Measurements from ENCODE around the gene OOSP4B. TPM values are rescaled to one million over a fixed set of nuclear protein-coding genes. Genes with fewer than 3 reads are reported as not detected.
A peak's percentile ranks its signal among the peaks of the same experiment; 100 is the strongest.
"Not testable (repeated sequence)": the region's sequence is repeated elsewhere in the genome, so short reads cannot be mapped to it uniquely, and the experiment has no call there.

Gene OOSP4B
- total RNA-seq, result not detected
- not detected for polyA plus RNA-seq

DNA sequence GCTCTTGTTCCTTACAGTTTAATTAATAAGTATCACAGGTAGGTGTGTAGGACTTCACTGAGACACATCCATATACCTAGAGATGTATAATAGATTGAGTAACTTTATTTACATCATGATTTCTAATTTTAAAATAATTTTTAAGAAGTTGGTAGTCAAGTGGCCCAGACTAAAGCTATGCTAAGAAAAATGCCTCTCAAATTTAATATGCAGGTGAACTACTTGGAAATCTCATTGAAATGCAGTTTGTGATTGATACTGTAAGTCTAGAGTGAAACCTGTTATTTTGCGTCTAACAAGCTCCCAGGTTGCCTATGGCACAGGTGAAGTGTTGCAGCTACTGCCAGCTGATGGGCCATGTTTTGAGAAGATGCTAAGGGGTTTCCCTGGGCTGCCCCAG is at the start of gene OOSP4B:
TSS of gene OOSP4B (plus strand) at position 301 of the 400 bp plus-strand sequence.
- ChIA-PET CTCF (no interaction called here), POLR2A (no interaction called here)
- Histone ChIP-seq H3K4me3 (ENCODE audit: low read length) (no peak within 1 kb of the TSS), H3K4me1 (ENCODE audit: insufficient read depth, low read length) (no peaks in the 10 kb centered on the region), H3K27ac (ENCODE audit: low read depth, low read length) (no peak within 1 kb of the TSS), H3K27me3 (ENCODE audit: insufficient read depth, low read length, poor library complexity, severe bottlenecking) (no peaks in the 10 kb centered on the region), H3K9me3 (ENCODE audit: low read length) (no peaks in the 10 kb centered on the region), H3K36me3 (ENCODE audit: insufficient read depth, low read length) (no peaks in the 10 kb centered on the region)
- no peak for DNase-seq
- no peak within 1 kb of the TSS for H3K4me3 Mint-ChIP-seq
- H3K4me1 Mint-ChIP-seq, result no peaks in the 10 kb centered on the region
- H3K27me3 Mint-ChIP-seq, result peaks cover 6 to 16% of the 10 kb centered on the region in 2 donors
- H3K27ac Mint-ChIP-seq, result no peak within 1 kb of the TSS
- H3K9me3 Mint-ChIP-seq, result peaks cover 0 to 4% (median 0%) of the 10 kb centered on the region in 5 donors
- no peaks in the 10 kb centered on the region for H3K36me3 Mint-ChIP-seq

DNA sequence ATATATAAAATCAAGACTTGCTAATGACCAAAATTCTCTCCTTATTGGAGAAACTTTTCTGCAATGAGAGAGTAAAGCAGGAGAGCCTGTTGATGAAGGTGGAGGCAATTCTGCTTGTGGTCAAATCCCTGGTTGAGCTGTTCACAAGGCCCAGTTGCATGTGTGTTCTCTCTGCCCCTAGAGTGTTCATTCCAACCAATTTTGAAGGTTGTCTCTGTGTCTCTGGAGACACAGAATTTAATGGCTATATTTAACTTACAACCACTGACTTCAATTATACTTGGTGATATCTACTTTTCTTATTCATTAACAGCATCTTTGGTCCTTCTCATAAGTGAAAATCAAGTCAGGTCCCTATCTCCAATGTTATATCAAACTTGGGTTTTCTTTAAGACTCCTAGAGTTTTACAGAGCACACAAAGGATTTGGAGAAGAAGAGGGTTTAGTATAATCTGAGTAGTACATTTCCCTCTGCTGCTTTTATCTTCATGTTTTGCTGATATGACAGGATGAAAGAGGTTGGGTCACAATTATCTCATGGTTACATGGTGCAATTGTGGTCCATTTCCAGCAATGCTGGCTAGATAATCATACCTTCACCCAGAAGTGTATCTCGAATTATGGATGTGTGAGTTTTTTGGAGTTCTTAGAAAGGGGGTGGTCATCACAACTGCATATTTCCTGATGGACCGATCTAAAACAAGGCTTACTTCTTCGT is 49.1 kb upstream of the OOSP4B start:
- H3K36me3 ChIP-seq (ENCODE audit: insufficient read depth, low read length), result no peaks in the 10 kb centered on the region
- no peaks in the 10 kb centered on the region for H3K27me3 ChIP-seq (ENCODE audit: insufficient read depth, low read length, poor library complexity, severe bottlenecking)
- H3K4me1 ChIP-seq (ENCODE audit: insufficient read depth, low read length), result no peaks in the 10 kb centered on the region
- H3K27ac ChIP-seq (ENCODE audit: low read depth, low read length), result peak overlapping the region; percentile 10
- H3K36me3 Mint-ChIP-seq, result no peaks in the 10 kb centered on the region
- no peak overlapping the region for H3K4me3 Mint-ChIP-seq
- H3K27me3 Mint-ChIP-seq, result peaks cover 5 to 19% of the 10 kb centered on the region in 2 donors
- H3K9me3 Mint-ChIP-seq, result peaks cover 0 to 2% (median 0%) of the 10 kb centered on the region in 5 donors
- ChIA-PET POLR2A (no interaction called here), CTCF (no interaction called here)
- DNase-seq, result no peak
- no peaks in the 10 kb centered on the region for H3K4me1 Mint-ChIP-seq
- H3K9me3 ChIP-seq (ENCODE audit: low read length), result no peaks in the 10 kb centered on the region
- H3K27ac Mint-ChIP-seq, result no peak overlapping the region
- H3K4me3 ChIP-seq (ENCODE audit: low read length), result no peak overlapping the region

DNA sequence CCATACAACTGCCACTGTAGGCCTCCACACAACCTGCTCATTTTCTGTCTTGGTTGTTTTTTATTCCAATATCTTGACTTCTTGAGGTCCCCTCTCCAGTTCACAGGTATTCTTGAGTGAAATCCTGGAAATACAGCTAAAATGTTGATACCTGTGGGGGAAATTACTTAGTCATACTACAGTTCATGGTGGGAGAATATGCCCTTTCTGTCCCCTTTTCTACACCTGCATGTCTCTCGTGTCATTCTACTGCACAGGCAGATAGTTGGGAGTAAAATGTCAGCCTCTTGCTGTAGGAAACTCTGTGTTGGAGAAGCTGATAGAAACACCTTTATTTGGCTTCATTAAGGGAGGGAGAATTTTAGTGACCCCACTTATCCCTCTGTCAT is 48.6 kb upstream of the OOSP4B start:
- H3K27ac ChIP-seq (ENCODE audit: low read depth, low read length), result peak overlapping the region; percentile 10
- no peaks in the 10 kb centered on the region for H3K4me1 ChIP-seq (ENCODE audit: insufficient read depth, low read length)
- POLR2A ChIA-PET, result no interaction called here
- no peak for DNase-seq
- no peaks in the 10 kb centered on the region for H3K36me3 Mint-ChIP-seq
- H3K4me3 ChIP-seq (ENCODE audit: low read length), result no peak overlapping the region
- H3K36me3 ChIP-seq (ENCODE audit: insufficient read depth, low read length), result no peaks in the 10 kb centered on the region
- no peaks in the 10 kb centered on the region for H3K27me3 ChIP-seq (ENCODE audit: insufficient read depth, low read length, poor library complexity, severe bottlenecking)
- no peak overlapping the region for H3K27ac Mint-ChIP-seq
- peaks cover 5 to 20% of the 10 kb centered on the region in 2 donors for H3K27me3 Mint-ChIP-seq
- peaks cover 0 to 2% (median 0%) of the 10 kb centered on the region in 5 donors for H3K9me3 Mint-ChIP-seq
- no peaks in the 10 kb centered on the region for H3K4me1 Mint-ChIP-seq
- CTCF ChIA-PET, result no interaction called here
- H3K4me3 Mint-ChIP-seq, result no peak overlapping the region
- H3K9me3 ChIP-seq (ENCODE audit: low read length), result no peaks in the 10 kb centered on the region

DNA sequence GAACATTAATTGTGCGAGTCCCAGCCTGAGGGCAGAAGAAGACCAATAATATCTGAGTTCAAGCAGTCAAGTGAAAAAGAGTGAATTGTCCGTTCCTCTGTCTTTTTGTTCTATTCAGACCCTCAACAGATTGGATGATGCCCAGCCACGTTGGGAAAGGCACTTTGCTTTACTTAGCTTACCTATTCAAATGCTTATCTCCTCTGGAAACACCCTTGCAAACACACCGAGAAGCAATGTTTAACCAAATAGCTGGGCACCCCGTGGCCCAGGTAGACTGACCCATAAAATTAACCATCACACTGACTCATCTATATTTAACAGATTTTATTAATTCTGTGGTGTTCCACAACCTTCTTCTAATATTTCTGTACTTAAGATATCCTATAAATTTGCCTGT is 43.9 kb upstream of the OOSP4B start:
- ChIA-PET POLR2A (no interaction called here), CTCF (no interaction called here)
- Histone ChIP-seq H3K9me3 (ENCODE audit: low read length) (no peaks in the 10 kb centered on the region), H3K36me3 (ENCODE audit: insufficient read depth, low read length) (no peaks in the 10 kb centered on the region), H3K27me3 (ENCODE audit: insufficient read depth, low read length, poor library complexity, severe bottlenecking) (no peaks in the 10 kb centered on the region), H3K27ac (ENCODE audit: low read depth, low read length) (no peak overlapping the region), H3K4me3 (ENCODE audit: low read length) (no peak overlapping the region), H3K4me1 (ENCODE audit: insufficient read depth, low read length) (no peaks in the 10 kb centered on the region)
- Mint-ChIP-seq H3K36me3 (no peaks in the 10 kb centered on the region), H3K9me3 (peaks cover 0 to 2% (median 0%) of the 10 kb centered on the region in 5 donors), H3K27ac (no peak overlapping the region), H3K4me3 (no peak overlapping the region), H3K4me1 (no peaks in the 10 kb centered on the region), H3K27me3 (peaks cover 8 to 19% of the 10 kb centered on the region in 2 donors)
- DNase-seq, result no peak

DNA sequence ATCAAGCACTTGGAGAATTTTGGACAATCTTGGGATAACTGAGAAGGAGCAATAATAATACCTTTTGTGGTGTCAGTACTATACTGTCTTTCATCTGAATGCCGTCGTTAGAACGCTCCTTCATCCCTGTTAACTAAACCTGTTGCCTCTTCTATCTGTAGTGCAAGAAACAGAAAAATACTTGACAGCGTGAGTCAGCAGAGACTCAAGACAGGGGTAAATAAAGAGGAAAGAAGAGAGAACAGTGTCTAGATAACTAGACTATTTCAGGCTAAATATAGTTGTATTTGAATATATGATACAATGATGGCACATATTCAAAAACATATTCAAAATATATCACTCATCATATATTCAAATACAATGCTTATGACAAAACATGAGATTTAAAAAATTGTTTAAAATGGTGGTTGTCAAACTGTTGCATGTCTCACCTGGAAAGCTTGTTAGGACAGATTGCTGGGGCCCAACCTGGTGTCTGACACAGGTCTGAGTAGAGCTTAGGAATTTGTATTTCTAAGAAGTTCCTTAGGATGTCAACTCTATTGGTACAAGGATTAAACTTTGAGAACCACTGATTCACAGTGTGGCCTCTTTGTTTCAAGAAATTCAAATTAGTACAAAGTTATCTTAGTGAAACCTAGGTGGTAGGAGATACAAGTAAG is 35.7 kb upstream of the OOSP4B start:
- H3K9me3 ChIP-seq (ENCODE audit: low read length), result no peaks in the 10 kb centered on the region
- H3K4me1 Mint-ChIP-seq, result no peaks in the 10 kb centered on the region
- POLR2A ChIA-PET, result no interaction called here
- no peaks in the 10 kb centered on the region for H3K9me3 Mint-ChIP-seq
- CTCF ChIA-PET, result no interaction called here
- H3K4me3 Mint-ChIP-seq, result no peak overlapping the region
- H3K36me3 ChIP-seq (ENCODE audit: insufficient read depth, low read length), result no peaks in the 10 kb centered on the region
- H3K27ac ChIP-seq (ENCODE audit: low read depth, low read length), result no peak overlapping the region
- no peaks in the 10 kb centered on the region for H3K27me3 ChIP-seq (ENCODE audit: insufficient read depth, low read length, poor library complexity, severe bottlenecking)
- DNase-seq, result no peak
- H3K4me3 ChIP-seq (ENCODE audit: low read length), result no peak overlapping the region
- H3K27ac Mint-ChIP-seq, result no peak overlapping the region
- H3K4me1 ChIP-seq (ENCODE audit: insufficient read depth, low read length), result no peaks in the 10 kb centered on the region
- H3K36me3 Mint-ChIP-seq, result no peaks in the 10 kb centered on the region
- peaks cover 6 to 29% of the 10 kb centered on the region in 2 donors for H3K27me3 Mint-ChIP-seq

DNA sequence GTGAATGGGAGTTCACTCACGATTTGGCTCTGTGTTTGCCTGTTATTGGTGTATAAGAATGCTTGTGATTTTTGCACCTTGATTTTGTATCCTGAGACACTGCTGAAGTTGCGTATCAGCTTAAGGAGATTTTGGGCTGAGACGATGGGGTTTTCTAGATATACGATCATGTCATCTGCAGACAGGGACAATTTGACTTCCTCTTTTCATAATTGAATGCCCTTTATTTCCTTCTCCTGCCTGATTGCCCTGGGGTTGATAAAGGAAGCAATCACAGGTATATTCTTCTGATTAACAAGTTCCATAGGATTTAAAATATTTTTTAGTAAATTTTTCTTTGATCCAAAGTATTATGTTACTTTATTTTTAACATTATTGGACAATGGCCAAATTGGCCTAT is 34.9 kb upstream of the OOSP4B start:
- H3K27ac Mint-ChIP-seq; H3K4me3 ChIP-seq (ENCODE audit: low read length); H3K27me3 ChIP-seq (ENCODE audit: insufficient read depth, low read length, poor library complexity, severe bottlenecking); H3K36me3 ChIP-seq (ENCODE audit: insufficient read depth, low read length); H3K27ac ChIP-seq (ENCODE audit: low read depth, low read length); H3K4me3 Mint-ChIP-seq; H3K9me3 Mint-ChIP-seq; H3K4me1 ChIP-seq (ENCODE audit: insufficient read depth, low read length); POLR2A ChIA-PET; H3K4me1 Mint-ChIP-seq; H3K9me3 ChIP-seq (ENCODE audit: low read length); CTCF ChIA-PET; H3K36me3 Mint-ChIP-seq; DNase-seq: not testable (repeated sequence)
- H3K27me3 Mint-ChIP-seq, result peaks cover 6 to 29% of the 10 kb centered on the region in 2 donors

DNA sequence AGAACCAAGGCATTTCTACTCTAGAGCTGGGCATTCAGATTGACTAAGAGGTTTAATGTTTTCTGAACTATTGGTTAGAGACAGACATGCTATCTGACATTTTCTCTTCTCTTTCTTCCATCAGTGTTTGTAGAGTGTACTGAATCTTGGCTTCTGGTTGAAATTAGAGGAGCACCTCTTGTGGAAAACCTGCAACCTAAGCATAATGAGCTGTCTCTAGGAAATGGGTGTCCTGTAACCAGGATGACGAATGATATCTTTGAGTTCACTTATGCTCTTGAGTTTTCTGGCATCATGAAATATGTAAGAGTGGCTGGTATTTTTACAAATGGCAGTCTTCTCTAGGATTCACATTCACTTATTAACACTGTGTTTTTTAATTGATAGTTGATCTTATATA is 33.8 kb upstream of the OOSP4B start:
- Mint-ChIP-seq H3K4me1 (no peaks in the 10 kb centered on the region), H3K4me3 (no peak overlapping the region), H3K9me3 (no peaks in the 10 kb centered on the region), H3K36me3 (no peaks in the 10 kb centered on the region), H3K27me3 (peaks cover 1 to 27% of the 10 kb centered on the region in 2 donors), H3K27ac (no peak overlapping the region)
- Histone ChIP-seq H3K4me3 (ENCODE audit: low read length) (no peak overlapping the region), H3K4me1 (ENCODE audit: insufficient read depth, low read length) (no peaks in the 10 kb centered on the region), H3K27ac (ENCODE audit: low read depth, low read length) (no peak overlapping the region), H3K9me3 (ENCODE audit: low read length) (no peaks in the 10 kb centered on the region), H3K36me3 (ENCODE audit: insufficient read depth, low read length) (no peaks in the 10 kb centered on the region), H3K27me3 (ENCODE audit: insufficient read depth, low read length, poor library complexity, severe bottlenecking) (no peaks in the 10 kb centered on the region)
- DNase-seq, result no peak
- ChIA-PET CTCF (no interaction called here), POLR2A (no interaction called here)

DNA sequence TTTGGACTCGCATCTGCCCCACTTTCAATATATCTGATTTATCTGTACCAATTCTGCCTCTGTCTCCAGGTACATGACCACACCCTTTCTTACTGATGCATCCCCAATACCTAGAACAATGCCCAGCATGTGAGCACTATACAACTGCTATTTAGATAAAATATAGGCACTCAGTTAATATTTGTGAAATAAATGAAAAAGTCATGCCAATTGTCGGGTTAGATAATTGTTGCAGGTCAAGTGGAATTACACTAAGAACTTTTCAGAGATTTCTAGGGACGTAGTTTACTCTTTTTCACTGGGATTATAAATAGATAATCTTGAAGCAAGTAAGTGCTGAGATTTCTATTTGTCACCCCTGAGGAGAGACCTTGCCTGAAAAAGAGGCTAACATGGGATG is 32.6 kb upstream of the OOSP4B start:
- no peak overlapping the region for H3K27ac ChIP-seq (ENCODE audit: low read depth, low read length)
- H3K9me3 ChIP-seq (ENCODE audit: low read length), result no peaks in the 10 kb centered on the region
- no peaks in the 10 kb centered on the region for H3K9me3 Mint-ChIP-seq
- H3K27me3 ChIP-seq (ENCODE audit: insufficient read depth, low read length, poor library complexity, severe bottlenecking), result no peaks in the 10 kb centered on the region
- CTCF ChIA-PET, result no interaction called here
- H3K36me3 ChIP-seq (ENCODE audit: insufficient read depth, low read length), result no peaks in the 10 kb centered on the region
- POLR2A ChIA-PET, result no interaction called here
- H3K4me1 Mint-ChIP-seq, result no peaks in the 10 kb centered on the region
- peaks cover 3 to 18% of the 10 kb centered on the region in 2 donors for H3K27me3 Mint-ChIP-seq
- no peak for DNase-seq
- no peaks in the 10 kb centered on the region for H3K36me3 Mint-ChIP-seq
- H3K4me3 Mint-ChIP-seq, result no peak overlapping the region
- no peak overlapping the region for H3K27ac Mint-ChIP-seq
- no peak overlapping the region for H3K4me3 ChIP-seq (ENCODE audit: low read length)
- no peaks in the 10 kb centered on the region for H3K4me1 ChIP-seq (ENCODE audit: insufficient read depth, low read length)

Data from CD8-positive, alpha-beta memory T cell (primary cell).